Neutrophil (primary cell): ENCODE measurements around the gene IFNL1.

ENCODE experiments used
- H3K27ac ChIP-seq: fragments of 200-600 bp; sonication (generic); 2 replicates; pipeline ENCODE4 v1.5.1; 2016; ENCODE audit warnings: mild to moderate bottlenecking, moderate library complexity
- H3K27me3 ChIP-seq: fragments of 200-600 bp; sonication (generic); 2 replicates; pipeline ENCODE4 v1.6.0; 2016; ENCODE audit warnings: mild to moderate bottlenecking
- H3K36me3 ChIP-seq: fragments of 200-600 bp; sonication (generic); 2 replicates; pipeline ENCODE4 v1.5.1; 2017
- H3K4me1 ChIP-seq, 2 experiments: fragments of 200-600 bp in 1 of 2; sonication (generic) in 1 of 2; 1 replicate in 1 of 2; 2 replicates in 1 of 2; pipeline versions ENCODE4 v1.5.1 to v1.6.1; 2013 to 2016; ENCODE audit warnings: low read depth in 1 of 2, low read length in 1 of 2, mild to moderate bottlenecking in 1 of 2, moderate library complexity in 1 of 2; ENCODE audit not compliant: control insufficient read depth in 1 of 2, insufficient read depth in 1 of 2
- H3K4me3 ChIP-seq, 2 experiments: fragments of 200-600 bp in 1 of 2; sonication (generic) in 1 of 2; 1 replicate in 1 of 2; 2 replicates in 1 of 2; pipeline ENCODE4 v1.5.1; 2013 to 2016; ENCODE audit warnings: low read depth in 1 of 2, low read length in 1 of 2, mild to moderate bottlenecking in 1 of 2, moderate library complexity in 1 of 2
- H3K9me3 ChIP-seq: fragments of 200-600 bp; sonication (generic); 2 replicates; pipeline ENCODE4 v1.5.1; 2016
- CTCF ChIP-seq: fragments of 200-600 bp; sonication (generic); IDR thresholded peaks from 2 replicates; pipeline ENCODE4 v1.5.1; 2016; ENCODE audit warnings: antibody characterized with exemption

IFNL1 gene

GRCh38 chr19:39342647-39343305 is 46.6 kb downstream of the IFNL1 start:
- peaks cover 40 to 43% of the 10 kb centered on the region in 2 experiments for H3K4me1 ChIP-seq
- H3K36me3 ChIP-seq, result peaks cover 11% of the 10 kb centered on the region
- no peak for TF ChIP-seq CTCF
- peak overlapping the region; percentile 100 for H3K27ac ChIP-seq
- no peaks in the 10 kb centered on the region for H3K27me3 ChIP-seq
- no peaks in the 10 kb centered on the region for H3K9me3 ChIP-seq
- H3K4me3 ChIP-seq, result peak overlapping the region; percentile 61 to 66

GRCh38 chr19:39345956-39346355 is 49.7 kb downstream of the IFNL1 start:
- Histone ChIP-seq H3K27ac (no peak overlapping the region), H3K9me3 (no peaks in the 10 kb centered on the region), H3K27me3 (no peaks in the 10 kb centered on the region), H3K36me3 (peaks cover 39% of the 10 kb centered on the region), H3K4me1 (peaks cover 10 to 11% of the 10 kb centered on the region in 2 experiments), H3K4me3 (no peak overlapping the region)
- no peak for TF ChIP-seq CTCF

GRCh38 chr19:39347332-39348164 is 51.3 kb downstream of the IFNL1 start:
- Histone ChIP-seq H3K4me3 (no peak overlapping the region), H3K27me3 (no peaks in the 10 kb centered on the region), H3K9me3 (no peaks in the 10 kb centered on the region), H3K4me1 (peaks cover 9 to 11% of the 10 kb centered on the region in 2 experiments), H3K27ac (no peak overlapping the region), H3K36me3 (peaks cover 53% of the 10 kb centered on the region)
- no peak for TF ChIP-seq CTCF
